HepG2 (cell line): ENCODE results near the gene PRKCE. TPM values are rescaled to one million over a fixed set of nuclear protein-coding genes. Genes with fewer than 3 reads are reported as not detected.

ENCODE experiments used
- ATAC-seq: fragments of 200-7000 bp; cut with Tn5 transposase; 3 replicates; pipeline ENCODE4 v1.9.1; 2020; ENCODE audit warnings: mild to moderate bottlenecking, moderate library complexity
- BruUV-seq: library from RNA; stranded (reverse); fragments of 400-500 nt; replicated peaks from 2 replicates; lab custom pipeline; 2021; lab: Mats Ljungman, UMichigan
- CTCF ChIA-PET: fragments of 300-600 bp; formaldehyde crosslinking; extraction: SDS; loops from one replicate; lab custom pipeline; 2021; ENCODE audit warnings: low total read pairs, inconsistent platforms, low intra/inter-chr PET ratio; lab: Yijun Ruan, JAX
- POLR2A ChIA-PET: fragments of 350-600 bp; sonication (Branson Sonifier 250); formaldehyde crosslinking; loops from one replicate; lab custom pipeline; 2020; ENCODE audit warnings: antibody characterized with exemption, inconsistent platforms; lab: Yijun Ruan, JAX
- DNase-seq: peaks from one replicate; pipeline ENCODE4 v3.0.0-alpha.2; 2015; ENCODE audit warnings: low spot score
- FAIRE-seq: peaks from 3 replicates; lab custom pipeline; 2011; peaks lifted over from hg19 to GRCh38; lab: Jason Lieb, UNC
- H2AFZ ChIP-seq: one replicate; pipeline ENCODE4 v1.6.1; 2011; ENCODE audit warnings: low read length, inconsistent platforms
- H3K27ac ChIP-seq: fragments of 300-600 bp; 3 replicates; pipeline ENCODE4 v1.8.0; 2011; ENCODE audit warnings: mixed run types, mild to moderate bottlenecking, mixed read lengths, low read length, inconsistent platforms; ENCODE audit not compliant: insufficient read depth; ENCODE audit errors: extremely low read length
- H3K27me3 ChIP-seq, 2 experiments: fragments of 200-600 bp in 1 of 2; 2 replicates in 1 of 2; 3 replicates in 1 of 2; pipeline versions ENCODE4 v1.6.0 to v1.8.0; 2011; ENCODE audit warnings: low read length in 2 of 2, mild to moderate bottlenecking in 2 of 2, moderate library complexity in 2 of 2, inconsistent platforms in 1 of 2; ENCODE audit not compliant: insufficient read depth in 2 of 2, control insufficient read depth in 1 of 2
- H3K36me3 ChIP-seq, 2 experiments: fragments of 200-600 bp in 1 of 2; replicated peaks in 1 of 2; 2 replicates in 1 of 2; 3 replicates in 1 of 2; pipeline versions ENCODE4 v1.5.1 to v1.8.0; 2011; ENCODE audit warnings: low read length in 2 of 2, inconsistent platforms in 1 of 2; ENCODE audit not compliant: insufficient read depth in 2 of 2, control insufficient read depth in 1 of 2
- H3K4me1 ChIP-seq: 2 replicates; pipeline ENCODE4 v1.5.1; 2012; ENCODE audit warnings: low read length, inconsistent platforms; ENCODE audit not compliant: insufficient read depth
- H3K4me2 ChIP-seq: 2 replicates; pipeline ENCODE4 v1.6.0; 2011; ENCODE audit warnings: low read depth, low read length, inconsistent platforms
- H3K4me3 ChIP-seq, 3 experiments: fragments of 200-600 bp in 1 of 3; sonication (generic), shearing (Covaris generic) in 1 of 3; replicated peaks in 1 of 3; 2 replicates each; pipeline ENCODE4 v1.5.1; 2011 to 2016; ENCODE audit warnings: low read length in 3 of 3, inconsistent platforms in 2 of 3, low read depth in 2 of 3, mild to moderate bottlenecking in 2 of 3, control low read depth in 1 of 3, mixed read lengths in 1 of 3; ENCODE audit not compliant: insufficient read depth in 1 of 3
- H3K79me2 ChIP-seq: one replicate; pipeline ENCODE4 v1.6.1; 2011; ENCODE audit warnings: low read length, inconsistent platforms; ENCODE audit not compliant: insufficient read depth
- H3K9ac ChIP-seq: 2 replicates; pipeline ENCODE4 v1.6.0; 2011; ENCODE audit warnings: mild to moderate bottlenecking, low read depth, low read length, inconsistent platforms; ENCODE audit not compliant: insufficient read depth
- H3K9me3 ChIP-seq: 2 replicates; pipeline ENCODE4 v1.5.1; 2012; ENCODE audit warnings: mild to moderate bottlenecking, low read length
- H4K20me1 ChIP-seq: 2 replicates; pipeline ENCODE4 v1.6.0; 2011; ENCODE audit warnings: inconsistent platforms, mild to moderate bottlenecking, low read length, moderate library complexity; ENCODE audit not compliant: insufficient read depth
- FOXA1 ChIP-seq, 2 experiments: fragments of 450-650 bp in 1 of 2; sonication (generic) in 1 of 2; formaldehyde crosslinking in 1 of 2; IDR thresholded peaks; 2 replicates each; pipeline versions ENCODE4 v1.4.0 to v1.6.1; 2016 to 2020; ENCODE audit warnings: missing genetic modification reagents in 1 of 2
- FOXJ3 ChIP-seq: sonication (generic); formaldehyde crosslinking; IDR thresholded peaks from 2 replicates; pipeline ENCODE4 v1.4.0; 2020; ENCODE audit warnings: missing genetic modification reagents, mild to moderate bottlenecking, borderline replicate concordance
- GTF3A ChIP-seq: sonication (generic); formaldehyde crosslinking; conservative IDR thresholded peaks from 2 replicates; pipeline ENCODE4 v1.4.0; 2020; ENCODE audit warnings: mild to moderate bottlenecking, missing genetic modification reagents
- IKZF5 ChIP-seq: IDR thresholded peaks from 2 replicates; pipeline ENCODE4 v1.6.1; 2018; ENCODE audit warnings: missing genetic modification reagents, mild to moderate bottlenecking, missing compliant biosample characterization
- KLF16 ChIP-seq, 2 experiments: sonication (generic) in 1 of 2; formaldehyde crosslinking in 1 of 2; IDR thresholded peaks; 2 replicates each; pipeline versions ENCODE4 v1.6.1 to v1.8.0; 2016 to 2023; ENCODE audit warnings: missing genetic modification reagents in 2 of 2, missing compliant biosample characterization in 1 of 2
- PCBP2 ChIP-seq: fragments of 200-400 bp; formaldehyde crosslinking; optimal IDR thresholded peaks from 2 replicates; pipeline ENCODE3; 2018; ENCODE audit warnings: low read length, low read depth; ENCODE audit not compliant: poor library complexity, severe bottlenecking
- RBM39 ChIP-seq: fragments of 200-400 bp; formaldehyde crosslinking; IDR thresholded peaks from one replicate; pipeline ENCODE4 v1.6.1; 2018; ENCODE audit warnings: antibody characterized with exemption, mild to moderate bottlenecking, low read depth, low read length; ENCODE audit not compliant: poor library complexity, severe bottlenecking
- SAP130 ChIP-seq: IDR thresholded peaks from 2 replicates; pipeline ENCODE4 v1.6.1; 2016; ENCODE audit warnings: low read depth
- SP4 ChIP-seq: sonication (generic); formaldehyde crosslinking; IDR thresholded peaks from 2 replicates; pipeline ENCODE4 v1.8.1; 2023; ENCODE audit warnings: mild to moderate bottlenecking, missing genetic modification reagents
- SRSF4 ChIP-seq: fragments of 200-400 bp; formaldehyde crosslinking; IDR thresholded peaks from one replicate; pipeline ENCODE4 v1.6.1; 2018; ENCODE audit warnings: mild to moderate bottlenecking, low read depth, low read length, moderate library complexity; ENCODE audit not compliant: poor library complexity, severe bottlenecking
- ZBTB46 ChIP-seq: sonication (generic); formaldehyde crosslinking; IDR thresholded peaks from 2 replicates; pipeline ENCODE4 v1.4.0; 2020; ENCODE audit warnings: mild to moderate bottlenecking, missing genetic modification reagents, borderline replicate concordance
- ZNF280B ChIP-seq: sonication (generic); formaldehyde crosslinking; IDR thresholded peaks from 2 replicates; pipeline ENCODE4 v1.5.0; 2020; ENCODE audit warnings: missing genetic modification reagents, mild to moderate bottlenecking, borderline replicate concordance
- ZNF724P ChIP-seq: sonication (generic); formaldehyde crosslinking; IDR thresholded peaks from 2 replicates; pipeline ENCODE4 v1.8.0; 2022; ENCODE audit warnings: missing genetic modification reagents, borderline replicate concordance
- WGBS: methylation state at CpG from one replicate; pipeline ENCODE4 v1.1.6; 2017; ENCODE audit warnings: low lambda C conversion rate; 5-methylcytosine and 5-hydroxymethylcytosine counted together
- in situ Hi-C: cut with HindIII; loops from 2 replicates; pipeline ENCODE4 v1.10.0; 2017; ENCODE audit warnings: low pct_unique_long_range_greater_than_20kb; ENCODE audit not compliant: extremely low pct_ligation_motif_present
- intact Hi-C: fragments of 100-400 bp; cut with micrococcal nuclease; formaldehyde crosslinking; loops from one replicate; pipeline ENCODE4 v1.10.0; 2022; ENCODE audit not compliant: unreplicated experiment
- polyA plus RNA-seq, 8 experiments: library from polyadenylated mRNA; depleted of rRNA in 3 of 8; stranded (reverse) in 7 of 8; unstranded in 1 of 8; fragments of >200 nt; fragmentation: Illumina TruSeq in 4 of 8; extraction: Trizol in 4 of 8; gene quantifications; 2 replicates each; pipeline versions ENCODE4 v1.2.1 to v1.2.3, GENCODE V29; 2011 to 2016; ENCODE audit warnings: low read depth in 4 of 8, missing spikeins in 1 of 8, mixed read lengths in 1 of 8; ENCODE audit not compliant: insufficient read depth in 1 of 8
- total RNA-seq, 5 experiments: library from RNA; depleted of rRNA; stranded (reverse); fragments of >200 nt; fragmentation: Illumina TruSeq; extraction: Trizol; gene quantifications; 2 replicates each; pipeline ENCODE4 v1.2.3, GENCODE V29; 2016; ENCODE audit warnings: low read depth in 1 of 5
- TF ChIP-seq, protein P1 (sequence below): sonication (generic); formaldehyde crosslinking; IDR thresholded peaks from 2 replicates; pipeline ENCODE4 v1.4.0; 2020; ENCODE audit warnings: mild to moderate bottlenecking, low read depth, missing genetic modification reagents

The PRKCE gene
- total and polyA plus RNA-seq, 2 of the 13 experiments (the other 11 are each of a cell fraction or from before 2014, with no cell fraction given), result 1.0 to 3.9 TPM

DNA sequence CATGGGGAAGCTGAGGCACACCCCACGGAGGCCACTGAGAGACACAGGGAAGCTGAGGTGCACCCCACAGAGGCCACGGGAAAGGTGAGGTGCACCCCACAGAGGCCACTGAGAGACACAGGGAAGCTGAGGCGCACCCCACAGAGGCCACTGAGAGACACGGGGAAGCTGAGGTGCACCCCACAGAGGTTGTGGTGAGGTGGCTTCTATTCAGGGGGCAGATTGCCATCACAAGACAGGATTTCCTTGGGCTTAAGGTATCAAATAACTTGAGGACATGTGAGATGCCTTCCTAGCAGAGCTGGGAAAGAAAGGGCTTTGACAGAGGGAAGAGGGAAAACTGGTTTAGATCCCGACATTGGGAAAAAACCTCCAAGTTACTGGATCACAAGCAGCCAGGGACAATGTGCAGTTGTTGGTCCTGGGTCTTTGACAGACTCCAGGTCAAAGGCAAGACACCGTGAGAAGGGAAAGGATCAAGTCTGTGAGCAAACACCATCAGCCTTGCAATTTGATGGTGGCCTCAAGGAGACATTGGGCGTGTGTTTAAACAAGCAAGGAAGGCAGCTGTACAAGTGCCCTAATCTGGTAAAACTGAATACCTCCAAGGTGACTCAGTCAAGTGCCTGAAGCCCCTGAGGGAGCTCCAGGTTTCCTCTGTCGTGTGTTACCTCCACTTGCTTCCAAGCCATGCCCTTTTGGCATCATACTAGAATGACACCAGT is 512.5 kb downstream of the PRKCE start:
- in situ Hi-C loops, result no loop called here
- H3K27me3 ChIP-seq, result no peaks in the 10 kb centered on the region; a peak in 1 of 5 replicates
- H3K4me1 ChIP-seq, result no peaks in the 10 kb centered on the region
- H3K4me2 ChIP-seq, result no peak overlapping the region
- no peaks in the 10 kb centered on the region for H3K9me3 ChIP-seq
- FAIRE-seq, result no peak
- H3K27ac ChIP-seq, result no peak overlapping the region
- no peak overlapping the region for H3K4me3 ChIP-seq
- intact Hi-C loops, result no loop called here
- no peak for DNase-seq
- no peaks in the 10 kb centered on the region for H3K36me3 ChIP-seq
- 71% methylated on average over 8 of the region's 8 CpGs for WGBS
- no peaks in the 10 kb centered on the region for H3K79me2 ChIP-seq
- ATAC-seq, result no peak
- TF ChIP-seq IKZF5 (CRISPR knock-in tag) (no peak), RBM39 (no peak), SRSF4 (no peak), SP4 (CRISPR knock-in tag) (no peak), FOXA1 (IDR thresholded peaks at IDR 0.05) (no peak), FOXA1 (CRISPR knock-in tag; IDR thresholded peaks at IDR 0.05) (no peak), PCBP2 (no peak), SAP130 (CRISPR knock-in tag) (no peak), ZNF724P (CRISPR knock-in tag) (no peak), ZBTB46 (no peak), FOXJ3 (no peak), ZNF280B (no peak), GTF3A (CRISPR knock-in tag) (no peak), KLF16 (CRISPR knock-in tag; IDR thresholded peaks at IDR 0.05) (no peak)
- TF ChIP-seq, protein P1, sequence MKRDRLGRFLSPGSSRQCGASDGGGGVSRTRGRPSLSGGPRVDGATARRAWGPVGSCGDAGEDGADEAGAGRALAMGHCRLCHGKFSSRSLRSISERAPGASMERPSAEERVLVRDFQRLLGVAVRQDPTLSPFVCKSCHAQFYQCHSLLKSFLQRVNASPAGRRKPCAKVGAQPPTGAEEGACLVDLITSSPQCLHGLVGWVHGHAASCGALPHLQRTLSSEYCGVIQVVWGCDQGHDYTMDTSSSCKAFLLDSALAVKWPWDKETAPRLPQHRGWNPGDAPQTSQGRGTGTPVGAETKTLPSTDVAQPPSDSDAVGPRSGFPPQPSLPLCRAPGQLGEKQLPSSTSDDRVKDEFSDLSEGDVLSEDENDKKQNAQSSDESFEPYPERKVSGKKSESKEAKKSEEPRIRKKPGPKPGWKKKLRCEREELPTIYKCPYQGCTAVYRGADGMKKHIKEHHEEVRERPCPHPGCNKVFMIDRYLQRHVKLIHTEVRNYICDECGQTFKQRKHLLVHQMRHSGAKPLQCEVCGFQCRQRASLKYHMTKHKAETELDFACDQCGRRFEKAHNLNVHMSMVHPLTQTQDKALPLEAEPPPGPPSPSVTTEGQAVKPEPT (CRISPR knock-in tag), result no peak
- BruUV-seq, result no TSS peak
- H3K9ac ChIP-seq, result no peak overlapping the region
- no peak overlapping the region for H2AFZ ChIP-seq
- POLR2A ChIA-PET, result no interaction called here
- CTCF ChIA-PET, result no interaction called here
- no peaks in the 10 kb centered on the region for H4K20me1 ChIP-seq
